DOHH2 (cell line): Measurements from ENCODE around the gene FOXN3.

Source experiments
- EZH2phosphoT487 ChIP-seq: fragments of 200-600 bp; sonication (generic); IDR thresholded peaks from 2 replicates; pipeline ENCODE4 v1.6.1; 2017; ENCODE audit warnings: borderline replicate concordance, mild to moderate bottlenecking, antibody characterized with exemption, low read length, moderate library complexity, mixed read lengths
- TF ChIP-seq, protein P1 (sequence below): fragments of 200-600 bp; sonication (generic); IDR thresholded peaks from one replicate; pipeline ENCODE4 v1.5.1; 2014; ENCODE audit warnings: antibody characterized with exemption, mild to moderate bottlenecking, low read depth, low read length; ENCODE audit not compliant: poor library complexity, severe bottlenecking

DNA sequence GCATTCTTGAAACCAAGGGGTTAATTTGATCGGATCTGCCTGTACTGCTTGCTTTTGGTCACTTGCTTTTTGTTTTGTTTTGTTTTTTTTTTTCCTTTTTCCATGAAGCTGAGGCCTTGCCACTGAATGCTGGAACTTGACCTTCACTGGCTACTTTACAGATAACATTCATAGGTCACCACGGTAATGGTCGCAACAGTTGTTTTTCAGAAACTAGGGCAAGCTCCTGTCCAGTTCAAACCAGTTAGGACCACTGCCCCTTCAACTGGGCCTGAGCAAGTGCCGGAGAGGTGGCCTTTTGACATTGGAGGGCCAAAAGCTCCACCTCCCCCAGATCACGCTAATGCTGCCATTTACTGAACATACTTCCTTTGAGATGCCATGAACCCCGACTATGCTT is 147.6 kb downstream of the FOXN3 start:
- TF ChIP-seq, protein P1, sequence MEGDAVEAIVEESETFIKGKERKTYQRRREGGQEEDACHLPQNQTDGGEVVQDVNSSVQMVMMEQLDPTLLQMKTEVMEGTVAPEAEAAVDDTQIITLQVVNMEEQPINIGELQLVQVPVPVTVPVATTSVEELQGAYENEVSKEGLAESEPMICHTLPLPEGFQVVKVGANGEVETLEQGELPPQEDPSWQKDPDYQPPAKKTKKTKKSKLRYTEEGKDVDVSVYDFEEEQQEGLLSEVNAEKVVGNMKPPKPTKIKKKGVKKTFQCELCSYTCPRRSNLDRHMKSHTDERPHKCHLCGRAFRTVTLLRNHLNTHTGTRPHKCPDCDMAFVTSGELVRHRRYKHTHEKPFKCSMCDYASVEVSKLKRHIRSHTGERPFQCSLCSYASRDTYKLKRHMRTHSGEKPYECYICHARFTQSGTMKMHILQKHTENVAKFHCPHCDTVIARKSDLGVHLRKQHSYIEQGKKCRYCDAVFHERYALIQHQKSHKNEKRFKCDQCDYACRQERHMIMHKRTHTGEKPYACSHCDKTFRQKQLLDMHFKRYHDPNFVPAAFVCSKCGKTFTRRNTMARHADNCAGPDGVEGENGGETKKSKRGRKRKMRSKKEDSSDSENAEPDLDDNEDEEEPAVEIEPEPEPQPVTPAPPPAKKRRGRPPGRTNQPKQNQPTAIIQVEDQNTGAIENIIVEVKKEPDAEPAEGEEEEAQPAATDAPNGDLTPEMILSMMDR: no peak
- TF ChIP-seq EZH2phosphoT487: no peak
